ENCODE measurements around the gene UGT2A2.

GRCh38 chr4:69639542-69639941, at the start of gene UGT2A2:
- TF ChIP-seq CTCF (conservative IDR thresholded peaks at IDR 0.05; ENCODE audit: low read length) (no peak), EZH2phosphoT487 (IDR thresholded peaks at IDR 0.05; ENCODE audit: borderline replicate concordance) (no peak)

Measured in Loucy (cell line).